K562 (cell line): ENCODE measurements around the gene CARS2. TPM values are rescaled to one million over a fixed set of nuclear protein-coding genes. Genes with fewer than 3 reads are reported as not detected.

Source experiments
- CEBPB ChIP-seq: fragments of 450-650 bp; IDR thresholded peaks from 2 replicates; pipeline ENCODE4 v1.6.1; 2016; ENCODE audit warnings: missing genetic modification characterization, missing compliant biosample characterization
- ELK3 ChIP-seq: fragments of 450-650 bp; formaldehyde crosslinking; IDR thresholded peaks from 2 replicates; pipeline ENCODE4 v1.4.0; 2020; ENCODE audit warnings: mild to moderate bottlenecking
- HNRNPH1 ChIP-seq: fragments of 200-400 bp; formaldehyde crosslinking; optimal IDR thresholded peaks from 2 replicates; pipeline ENCODE3; 2017; ENCODE audit warnings: low read depth, mild to moderate bottlenecking, low read length, moderate library complexity
- JUND ChIP-seq, 2 experiments: IDR thresholded peaks; 2 replicates in 1 of 2; 3 replicates in 1 of 2; pipeline ENCODE4 v1.6.1; 2011; ENCODE audit warnings: borderline replicate concordance in 2 of 2, low read depth in 2 of 2, low read length in 2 of 2, improper control_type of control experiment in 1 of 2, missing biosample characterization in 1 of 2, missing genetic modification characterization in 1 of 2, missing genetic modification reagents in 1 of 2
- MTF1 ChIP-seq: fragments of 250-450 bp; sonication (Bioruptor Pico); IDR thresholded peaks from 2 replicates; pipeline ENCODE4 v1.9.0; 2021; ENCODE audit warnings: moderate library complexity, mild to moderate bottlenecking, inconsistent platforms, borderline replicate concordance
- NELFE ChIP-seq: IDR thresholded peaks from 2 replicates; pipeline ENCODE4 v1.6.1; 2011; ENCODE audit warnings: mild to moderate bottlenecking; ENCODE audit not compliant: insufficient read depth, insufficient read length
- NONO ChIP-seq, 2 experiments: fragments of 200-400 bp in 1 of 2; fragments of 450-650 bp in 1 of 2; formaldehyde crosslinking in 1 of 2; IDR thresholded peaks; 2 replicates each; pipeline ENCODE4 v1.6.1; 2017; ENCODE audit warnings: low read depth in 2 of 2, mild to moderate bottlenecking in 2 of 2, moderate library complexity in 2 of 2, low read length in 1 of 2
- POU5F1 ChIP-seq: fragments of 150-350 bp; IDR thresholded peaks from 2 replicates; pipeline ENCODE4 v1.6.1; 2014; ENCODE audit warnings: borderline replicate concordance, low read length, low read depth, mild to moderate bottlenecking; ENCODE audit not compliant: partially characterized antibody
- PPARD ChIP-seq: fragments of 250-450 bp; sonication (Bioruptor Pico); IDR thresholded peaks from 2 replicates; pipeline ENCODE4 v1.8.0; 2022; ENCODE audit warnings: inconsistent platforms, mild to moderate bottlenecking, moderate library complexity
- SMAD4 ChIP-seq: fragments of 250-450 bp; sonication (Bioruptor Pico); conservative IDR thresholded peaks from 2 replicates; pipeline ENCODE4 v1.8.0; 2021; ENCODE audit warnings: inconsistent platforms, mild to moderate bottlenecking, moderate library complexity
- SREBF2 ChIP-seq: sonication (generic); formaldehyde crosslinking; IDR thresholded peaks from 2 replicates; pipeline ENCODE4 v1.4.0; 2020; ENCODE audit warnings: mild to moderate bottlenecking, missing genetic modification reagents
- TAF9B ChIP-seq: fragments of 450-650 bp; IDR thresholded peaks from 2 replicates; pipeline ENCODE4 v1.6.1; 2018; ENCODE audit warnings: mild to moderate bottlenecking; ENCODE audit not compliant: partially characterized antibody
- THRB ChIP-seq: fragments of 450-650 bp; formaldehyde crosslinking; conservative IDR thresholded peaks from 2 replicates; pipeline ENCODE4 v1.4.0; 2022; ENCODE audit warnings: mild to moderate bottlenecking, missing genetic modification characterization
- ZKSCAN8 ChIP-seq: fragments of 200-800 bp; sonication (Bioruptor generic); IDR thresholded peaks from 2 replicates; pipeline ENCODE4 v1.6.1; 2016; ENCODE audit warnings: missing genetic modification characterization, missing compliant biosample characterization
- ZMIZ1 ChIP-seq, 2 experiments: fragments of 150-350 bp in 1 of 2; IDR thresholded peaks; 2 replicates each; pipeline ENCODE4 v1.6.1; 2012 to 2016; ENCODE audit warnings: low read depth in 2 of 2, low read length in 2 of 2, mild to moderate bottlenecking in 1 of 2, moderate library complexity in 1 of 2
- ZNF280A ChIP-seq: fragments of 450-650 bp; IDR thresholded peaks from 2 replicates; pipeline ENCODE4 v1.6.1; 2018; ENCODE audit warnings: mild to moderate bottlenecking, low read depth; ENCODE audit not compliant: partially characterized antibody
- ZNF311 ChIP-seq: fragments of 250-450 bp; sonication (Bioruptor Pico); IDR thresholded peaks from 2 replicates; pipeline ENCODE4 v1.4.0; 2020; ENCODE audit warnings: mild to moderate bottlenecking, moderate library complexity
- ZNF511 ChIP-seq: sonication (generic); formaldehyde crosslinking; IDR thresholded peaks from 2 replicates; pipeline ENCODE4 v1.8.0; 2022; ENCODE audit warnings: mild to moderate bottlenecking, missing genetic modification reagents
- polyA plus RNA-seq, 8 experiments: library from polyadenylated mRNA; depleted of rRNA in 4 of 8; stranded (reverse) in 5 of 8; unstranded in 3 of 8; fragments of >200 nt; fragmentation: Nextera tagmentation in 2 of 8; fragmentation: Illumina TruSeq in 1 of 8; extraction: Ambion mirVana in 2 of 8; extraction: Trizol in 1 of 8; gene quantifications; 2 replicates each; pipeline versions ENCODE4 v1.2.1 to v1.2.3, GENCODE V29; 2011 to 2014; ENCODE audit warnings: inconsistent platforms in 1 of 8, missing spikeins in 1 of 8
- total RNA-seq, 7 experiments: library from RNA; depleted of rRNA in 6 of 7; stranded (reverse); fragments of >200 nt in 6 of 7; fragmentation: Illumina TruSeq in 2 of 7; extraction: Trizol in 2 of 7; gene quantifications; 2 replicates each; pipeline versions ENCODE4 v1.2.1 to v1.2.3, GENCODE V29; 2011 to 2021; ENCODE audit warnings: low replicate concordance in 1 of 7

Gene CARS2
- total and polyA plus RNA-seq, 9 of the 15 experiments (the other 6 are each of a cell fraction or from before 2014, with no cell fraction given): 1.7 to 37.4 (median 30.5) TPM

- peak; percentile 75; the same call in 1 of the 2 replicates for TF ChIP-seq THRB (CRISPR knock-in tag)
- no peak for TF ChIP-seq ZKSCAN8 (CRISPR knock-in tag)
- no peak; a peak in 1 of 4 replicates for TF ChIP-seq ZMIZ1 (IDR thresholded peaks at IDR 0.05; ENCODE audit: low read depth in 2 of 2, low read length in 2 of 2)
- TF ChIP-seq SREBF2 (CRISPR knock-in tag): no peak
- no peak for TF ChIP-seq ELK3
- no peak for TF ChIP-seq MTF1
- TF ChIP-seq HNRNPH1: no peak
- TF ChIP-seq SMAD4 (CRISPR knock-in tag): no peak
- peak in 1 of 2 experiments; percentile 96; a peak in 2 of 4 replicates for TF ChIP-seq NONO (IDR thresholded peaks at IDR 0.05; ENCODE audit: low read depth in 2 of 2, low read length in 1 of 2)
- no peak for TF ChIP-seq ZNF280A
- TF ChIP-seq PPARD (CRISPR knock-in tag): no peak
- TF ChIP-seq ZNF311 (CRISPR knock-in tag): no peak
- no peak for TF ChIP-seq CEBPB (tag)
- TF ChIP-seq ZNF511: 0 out of 2 replicates have a peak, but pooled peaks have one; percentile 8
- no peak for TF ChIP-seq JUND (IDR thresholded peaks at IDR 0.05; ENCODE audit: borderline replicate concordance, low read depth, low read length)
- no peak for TF ChIP-seq JUND (tag; IDR thresholded peaks at IDR 0.05; ENCODE audit: borderline replicate concordance, low read depth, low read length)
- peak; percentile 45 for TF ChIP-seq TAF9B
- peak; percentile 99 for TF ChIP-seq NELFE
- TF ChIP-seq POU5F1: no peak
Observed at GRCh38 chr13:110714797-110715394, 9.0 kb upstream of the CARS2 start (continued).
